Endothelial cell (in vitro differentiated cells): ENCODE measurements around the gene FARP1. TPM values are rescaled to one million over a fixed set of nuclear protein-coding genes. Genes with fewer than 3 reads are reported as not detected.

Experiments used
- DNase-seq: peaks from one replicate; pipeline ENCODE4 v3.0.0; 2021; ENCODE audit warnings: low spot score
- H3K27ac Mint-ChIP-seq: one replicate; pipeline ENCODE4 v1.8.0; 2021; ENCODE audit warnings: mixed read lengths, inconsistent platforms; ENCODE audit not compliant: unreplicated experiment
- H3K27me3 Mint-ChIP-seq: one replicate; pipeline ENCODE4 v1.8.0; 2021; ENCODE audit warnings: mild to moderate bottlenecking, moderate library complexity, mixed read lengths, inconsistent platforms; ENCODE audit not compliant: unreplicated experiment
- H3K36me3 Mint-ChIP-seq: one replicate; pipeline ENCODE4 v1.8.0; 2021; ENCODE audit warnings: mild to moderate bottlenecking, low read depth, mixed read lengths, inconsistent platforms; ENCODE audit not compliant: unreplicated experiment
- H3K4me1 Mint-ChIP-seq: one replicate; pipeline ENCODE4 v1.8.0; 2021; ENCODE audit warnings: mild to moderate bottlenecking, mixed read lengths, inconsistent platforms; ENCODE audit not compliant: unreplicated experiment
- H3K4me3 Mint-ChIP-seq: one replicate; pipeline ENCODE4 v1.8.0; 2021; ENCODE audit warnings: mild to moderate bottlenecking, mixed read lengths, inconsistent platforms; ENCODE audit not compliant: unreplicated experiment
- H3K9me3 Mint-ChIP-seq: one replicate; pipeline ENCODE4 v1.8.0; 2021; ENCODE audit warnings: mixed read lengths, inconsistent platforms; ENCODE audit not compliant: unreplicated experiment
- CTCF ChIP-seq: fragments of 200-600 bp; sonication (generic); IDR thresholded peaks from one replicate; pipeline ENCODE4 v1.5.0; 2021; ENCODE audit warnings: antibody characterized with exemption; ENCODE audit not compliant: unreplicated experiment
- total RNA-seq: library from RNA; stranded (reverse); fragmentation: NEBNext Ultra II Directional; extraction: Animal tissue kit (Norgen Biotek cat#: 25700); gene quantifications from one replicate; pipeline ENCODE4 v1.2.1, GENCODE V29; 2021; ENCODE audit not compliant: unreplicated experiment

The FARP1 gene
- total RNA-seq, 1 donor from 2014 or later, result 167 TPM

GRCh38 chr13:98297051-98297450, 154.2 kb downstream of the FARP1 start:
- no peak for TF ChIP-seq CTCF
- no peak overlapping the region for H3K4me3 Mint-ChIP-seq
- peaks cover 2% of the 10 kb centered on the region for H3K27me3 Mint-ChIP-seq
- H3K4me1 Mint-ChIP-seq, result peaks cover 22% of the 10 kb centered on the region
- no peaks in the 10 kb centered on the region for H3K9me3 Mint-ChIP-seq
- no peak for DNase-seq
- H3K27ac Mint-ChIP-seq, result no peak overlapping the region
- H3K36me3 Mint-ChIP-seq, result no peaks in the 10 kb centered on the region

GRCh38 chr13:98297745-98298144, 154.9 kb downstream of the FARP1 start:
- no peak for DNase-seq
- TF ChIP-seq CTCF, result no peak
- Mint-ChIP-seq H3K36me3 (no peaks in the 10 kb centered on the region), H3K4me3 (no peak overlapping the region), H3K27me3 (peaks cover 2% of the 10 kb centered on the region), H3K4me1 (peaks cover 22% of the 10 kb centered on the region), H3K27ac (no peak overlapping the region), H3K9me3 (no peaks in the 10 kb centered on the region)

GRCh38 chr13:98298599-98298998, 155.7 kb downstream of the FARP1 start:
- Mint-ChIP-seq H3K9me3 (no peaks in the 10 kb centered on the region), H3K27ac (no peak overlapping the region), H3K27me3 (peaks cover 5% of the 10 kb centered on the region), H3K36me3 (no peaks in the 10 kb centered on the region), H3K4me3 (no peak overlapping the region), H3K4me1 (peaks cover 25% of the 10 kb centered on the region)
- no peak for DNase-seq
- TF ChIP-seq CTCF, result no peak

- Mint-ChIP-seq H3K36me3 (no peaks in the 10 kb centered on the region), H3K27me3 (peaks cover 5% of the 10 kb centered on the region), H3K27ac (no peak overlapping the region), H3K4me3 (no peak overlapping the region), H3K9me3 (no peaks in the 10 kb centered on the region), H3K4me1 (peaks cover 30% of the 10 kb centered on the region)
- no peak for DNase-seq
- no peak for TF ChIP-seq CTCF
Measured at GRCh38 chr13:98299235-98299965, 156.5 kb downstream of the FARP1 start.

- peaks cover 5% of the 10 kb centered on the region for H3K27me3 Mint-ChIP-seq
- no peak overlapping the region for H3K4me3 Mint-ChIP-seq
- H3K4me1 Mint-ChIP-seq, result peaks cover 32% of the 10 kb centered on the region
- no peak for DNase-seq
- H3K36me3 Mint-ChIP-seq, result no peaks in the 10 kb centered on the region
- no peak for TF ChIP-seq CTCF
- no peak overlapping the region for H3K27ac Mint-ChIP-seq
- no peaks in the 10 kb centered on the region for H3K9me3 Mint-ChIP-seq
Measured at GRCh38 chr13:98299966-98300350, 157.1 kb downstream of the FARP1 start.
